HCT116 (cell line): ENCODE measurements around the gene LRP1B. TPM values are rescaled to one million over a fixed set of nuclear protein-coding genes. Genes with fewer than 3 reads are reported as not detected.

Experiments
- ATAC-seq: fragments of 200-7000 bp; cut with Tn5 transposase; 2 replicates; pipeline ENCODE4 v1.9.1; 2020; ENCODE audit warnings: mild to moderate bottlenecking, moderate library complexity
- BruUV-seq: library from RNA; stranded (reverse); fragments of 400-500 nt; replicated peaks from 2 replicates; lab custom pipeline; 2021; lab: Mats Ljungman, UMichigan
- CTCF ChIA-PET: fragments of 300-600 bp; sonication (Branson Sonifier 250); formaldehyde crosslinking; loops from one replicate; lab custom pipeline; 2021; ENCODE audit warnings: antibody characterized with exemption; lab: Charles Lee
- POLR2A ChIA-PET: fragments of 300-600, 350-600 bp; sonication (Branson Sonifier 250); formaldehyde crosslinking; loops from one replicate; lab custom pipeline; 2021; ENCODE audit warnings: antibody characterized with exemption; lab: Charles Lee
- RAD21 ChIA-PET, 2 experiments: fragments of 300-600 bp; sonication (Branson Sonifier 250); formaldehyde crosslinking; loops; one replicate each; lab custom pipeline; 2023; ENCODE audit warnings: low total read pairs in 2 of 2; ENCODE audit not compliant: uncharacterized antibody in 2 of 2, unreplicated experiment in 2 of 2, low non-redundant PET in 1 of 2; lab: Charles Lee
- DNase-seq: peaks from one replicate; pipeline ENCODE4 v3.0.0-alpha.2; 2010; ENCODE audit warnings: low read depth, low spot score
- H2AFZ ChIP-seq: fragments of 200-600 bp; shearing (Covaris generic), sonication (generic); 2 replicates; pipeline ENCODE4 v1.6.1; 2017; ENCODE audit warnings: low read depth, mixed run types, mixed read lengths, antibody characterized with exemption, low read length; ENCODE audit not compliant: poor library complexity, severe bottlenecking
- H3K27ac ChIP-seq: 2 replicates; pipeline ENCODE4 v1.5.1; 2012; ENCODE audit warnings: low read depth, low read length
- H3K27me3 ChIP-seq: fragments of 200-600 bp; sonication (generic); 2 replicates; pipeline ENCODE4 v1.6.1; 2016; ENCODE audit warnings: mixed run types, low read length, mixed read lengths; ENCODE audit not compliant: insufficient read depth
- H3K36me3 ChIP-seq, 2 experiments: fragments of 200-500 bp in 1 of 2; fragments of 200-600 bp in 1 of 2; sonication (Bioruptor generic) in 1 of 2; sonication (generic) in 1 of 2; 2 replicates each; pipeline versions ENCODE4 v1.5.1 to v1.6.1; 2014 to 2016; ENCODE audit warnings: low read length in 2 of 2, inconsistent platforms in 1 of 2, mixed read lengths in 1 of 2, mixed run types in 1 of 2; ENCODE audit not compliant: insufficient read depth in 2 of 2, control insufficient read depth in 1 of 2
- H3K4me1 ChIP-seq, 2 experiments: fragments of 200-600 bp in 1 of 2; sonication (generic) in 1 of 2; 2 replicates each; pipeline versions ENCODE4 v1.5.1 to v1.6.1; 2012 to 2017; ENCODE audit warnings: low read length in 2 of 2, inconsistent platforms in 1 of 2, mild to moderate bottlenecking in 1 of 2, mixed read lengths in 1 of 2, mixed run types in 1 of 2, moderate library complexity in 1 of 2; ENCODE audit not compliant: insufficient read depth in 2 of 2, control insufficient read depth in 1 of 2
- H3K4me2 ChIP-seq: fragments of 200-600 bp; sonication (generic); 2 replicates; pipeline ENCODE4 v1.6.1; 2017; ENCODE audit warnings: mixed run types, low read length, mixed read lengths
- H3K4me3 ChIP-seq, 2 experiments: fragments of 200-600 bp in 1 of 2; sonication (generic) in 1 of 2; replicated peaks in 1 of 2; 2 replicates each; pipeline ENCODE4 v1.5.1; 2011 to 2016; ENCODE audit warnings: low read length in 2 of 2, control low read depth in 1 of 2, low read depth in 1 of 2, mild to moderate bottlenecking in 1 of 2, mixed read lengths in 1 of 2, mixed run types in 1 of 2
- H3K79me2 ChIP-seq: fragments of 200-600 bp; sonication (generic); 2 replicates; pipeline ENCODE4 v1.6.1; 2017; ENCODE audit warnings: mild to moderate bottlenecking, mixed run types, low read length, moderate library complexity, mixed read lengths; ENCODE audit not compliant: insufficient read depth
- H3K9ac ChIP-seq: fragments of 200-600 bp; sonication (generic); 2 replicates; pipeline ENCODE4 v1.6.1; 2016; ENCODE audit warnings: low read length, mixed read lengths
- H3K9me2 ChIP-seq: fragments of 200-600 bp; sonication (generic), shearing (Covaris generic); 2 replicates; pipeline ENCODE4 v1.6.1; 2017; ENCODE audit warnings: mixed run types, mild to moderate bottlenecking, moderate library complexity; ENCODE audit not compliant: insufficient read depth
- H3K9me3 ChIP-seq, 2 experiments: fragments of 200-500 bp in 1 of 2; fragments of 200-600 bp in 1 of 2; sonication (Bioruptor generic) in 1 of 2; sonication (generic) in 1 of 2; 2 replicates each; pipeline ENCODE4 v1.6.1; 2014 to 2017; ENCODE audit warnings: low read length in 2 of 2, mixed read lengths in 2 of 2, inconsistent platforms in 1 of 2, low read depth in 1 of 2, mild to moderate bottlenecking in 1 of 2, mixed run types in 1 of 2, moderate library complexity in 1 of 2; ENCODE audit not compliant: control insufficient read depth in 1 of 2, insufficient read depth in 1 of 2
- H4K20me1 ChIP-seq: fragments of 200-600 bp; sonication (generic), shearing (Covaris generic); 2 replicates; pipeline ENCODE4 v1.6.1; 2017; ENCODE audit warnings: mixed run types, mild to moderate bottlenecking, moderate library complexity; ENCODE audit not compliant: insufficient read depth
- ATF3 ChIP-seq: IDR thresholded peaks from 2 replicates; pipeline ENCODE4 v1.6.1; 2012
- CBX3 ChIP-seq: IDR thresholded peaks from 2 replicates; pipeline ENCODE4 v1.6.1; 2012; ENCODE audit warnings: low read depth
- CEBPB ChIP-seq: IDR thresholded peaks from 2 replicates; pipeline ENCODE4 v1.6.1; 2012; ENCODE audit warnings: low read depth
- CTCF ChIP-seq, 3 experiments: fragments of 200-600 bp in 1 of 3; sonication (generic) in 1 of 3; IDR thresholded peaks in 2 of 3; conservative IDR thresholded peaks in 1 of 3; 2 replicates each; pipeline ENCODE4 v1.5.1; 2012 to 2017; ENCODE audit warnings: low read depth in 2 of 3, low read length in 2 of 3, antibody characterized with exemption in 1 of 3, borderline replicate concordance in 1 of 3, control low read depth in 1 of 3, mild to moderate bottlenecking in 1 of 3, mixed read lengths in 1 of 3, mixed run types in 1 of 3, moderate library complexity in 1 of 3; ENCODE audit not compliant: insufficient read depth in 1 of 3
- EGR1 ChIP-seq: IDR thresholded peaks from 2 replicates; pipeline ENCODE4 v1.6.1; 2012; ENCODE audit warnings: low read depth
- ELF1 ChIP-seq: IDR thresholded peaks from 2 replicates; pipeline ENCODE4 v1.6.1; 2012; ENCODE audit warnings: low read depth, borderline replicate concordance
- EZH2 ChIP-seq: fragments of 200-600 bp; sonication (generic); IDR thresholded peaks from 2 replicates; pipeline ENCODE4 v1.6.1; 2017; ENCODE audit warnings: antibody characterized with exemption, mixed run types
- EZH2phosphoT487 ChIP-seq: fragments of 200-600 bp; IDR thresholded peaks from 2 replicates; pipeline ENCODE4 v1.6.1; 2018; ENCODE audit warnings: antibody characterized with exemption, borderline replicate concordance
- FOSL1 ChIP-seq: IDR thresholded peaks from 2 replicates; pipeline ENCODE4 v1.6.1; 2012; ENCODE audit warnings: low read depth
- MAX ChIP-seq: IDR thresholded peaks from 2 replicates; pipeline ENCODE4 v1.6.1; 2012
- RAD21 ChIP-seq: IDR thresholded peaks from 2 replicates; pipeline ENCODE4 v1.6.1; 2012; ENCODE audit warnings: low read depth, mild to moderate bottlenecking
- ZFX ChIP-seq: fragments of 450-650 bp; IDR thresholded peaks from 2 replicates; pipeline ENCODE4 v1.6.1; 2017
- ZNF274 ChIP-seq: fragments of 200-500 bp; sonication (Bioruptor generic); IDR thresholded peaks from 2 replicates; pipeline ENCODE4 v1.6.1; 2014; ENCODE audit warnings: mild to moderate bottlenecking, low read depth, low read length, inconsistent platforms
- intact Hi-C: fragments of 100-400 bp; cut with micrococcal nuclease; formaldehyde crosslinking; loops from 2 replicates; pipeline ENCODE4 v1.10.0; 2022
- total RNA-seq: library from RNA; stranded (reverse); gene quantifications from one replicate; pipeline ENCODE4 v1.2.1, GENCODE V29; 2021; ENCODE audit not compliant: unreplicated experiment
- TF ChIP-seq, protein P1 (sequence below): IDR thresholded peaks from 2 replicates; pipeline ENCODE4 v1.6.1; 2012; ENCODE audit warnings: low read depth

LRP1B gene
- total RNA-seq, 1 experiment from 2014 or later, result 0.34 TPM

DNA sequence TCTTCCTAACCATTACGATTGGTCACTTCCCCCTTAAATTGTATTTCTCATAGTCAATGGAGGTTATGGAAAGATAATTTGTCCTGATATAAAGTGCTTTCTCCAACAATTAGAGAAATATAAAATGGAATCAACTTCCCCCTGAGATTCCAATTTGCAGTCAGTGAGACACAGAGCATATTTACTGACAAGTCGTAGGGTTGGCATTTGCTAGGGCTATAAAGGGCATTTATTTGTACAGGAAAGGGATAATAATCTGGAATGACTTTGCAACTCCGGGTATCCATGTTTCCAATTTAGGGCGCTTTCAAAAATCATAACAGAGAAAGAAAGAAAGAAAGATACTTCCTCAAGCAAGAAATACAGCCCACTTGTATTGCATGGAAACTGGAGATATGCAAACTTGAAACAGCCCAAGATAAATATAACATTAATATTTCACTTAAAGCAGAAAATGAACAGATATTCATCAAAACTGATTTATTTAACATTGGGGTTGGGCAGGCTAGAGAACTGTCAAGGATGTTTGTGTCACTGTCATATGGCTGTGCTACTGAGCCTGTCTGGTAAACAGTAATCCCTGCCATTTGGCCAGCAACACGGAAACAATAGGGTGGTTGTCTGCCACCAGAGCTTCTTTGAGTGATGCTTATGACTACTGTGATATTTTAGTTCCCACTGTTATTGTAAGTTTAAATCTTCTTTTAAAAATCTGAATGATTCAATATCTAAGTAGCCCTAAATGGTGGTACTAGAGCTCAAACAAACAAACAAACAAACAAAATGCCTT is 621.8 kb downstream of the LRP1B start:
- H3K27ac ChIP-seq, result no peak overlapping the region
- no peak overlapping the region for H3K4me2 ChIP-seq
- no peak for TF ChIP-seq ZFX
- TF ChIP-seq, all 23 proteins: peak for 0
- intact Hi-C loops, result no loop called here
- no peaks in the 10 kb centered on the region for H3K27me3 ChIP-seq
- DNase-seq (no peak), ATAC-seq (no peak)
- ChIA-PET CTCF (no interaction called here), POLR2A (no interaction called here), RAD21 (no interaction called here)
- no peaks in the 10 kb centered on the region for H3K79me2 ChIP-seq
- no peak overlapping the region for H3K9ac ChIP-seq
- no peaks in the 10 kb centered on the region for H3K36me3 ChIP-seq
- H3K4me3 ChIP-seq, result no peak overlapping the region
- H2AFZ ChIP-seq, result no peak overlapping the region
- H4K20me1 ChIP-seq, result no peaks in the 10 kb centered on the region
- H3K4me1 ChIP-seq, result no peaks in the 10 kb centered on the region
- no peaks in the 10 kb centered on the region for H3K9me2 ChIP-seq
- no TSS peak for BruUV-seq
- no peaks in the 10 kb centered on the region for H3K9me3 ChIP-seq

DNA sequence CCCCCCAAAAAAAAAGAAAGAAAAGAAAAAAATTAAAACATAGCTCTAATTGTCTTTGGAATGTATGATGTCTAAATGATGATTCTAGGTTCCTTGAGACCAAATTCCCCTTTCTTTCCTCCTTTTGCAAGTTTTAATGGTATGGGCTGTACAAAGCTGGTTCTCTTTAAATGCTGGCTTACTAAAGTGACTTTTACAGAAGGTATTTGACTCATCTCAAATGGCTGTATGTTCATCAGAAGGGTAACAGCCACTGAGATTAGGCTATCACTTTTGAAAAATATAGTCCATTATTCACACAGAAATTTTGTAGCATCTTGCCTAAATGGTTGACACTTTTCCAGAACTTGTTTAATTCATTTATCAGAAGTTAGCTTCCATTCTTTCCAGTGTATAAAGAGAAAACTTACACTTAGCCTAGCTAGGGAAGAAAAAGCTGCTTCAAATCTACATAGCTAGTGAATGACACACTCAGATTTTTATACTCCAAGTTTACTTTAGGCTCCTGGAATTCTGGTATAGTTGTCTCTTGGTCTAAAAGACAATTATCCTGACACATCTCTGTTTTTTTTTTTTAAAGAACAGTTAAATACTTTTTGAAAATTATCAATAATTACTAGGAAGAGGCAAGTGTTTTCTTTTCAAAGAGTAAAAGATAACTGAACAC is 622.6 kb downstream of the LRP1B start:
- H3K9me3 ChIP-seq, result no peaks in the 10 kb centered on the region
- ChIA-PET CTCF (no interaction called here), RAD21 (no interaction called here), POLR2A (no interaction called here)
- H4K20me1 ChIP-seq, result no peaks in the 10 kb centered on the region
- no peak overlapping the region for H3K9ac ChIP-seq
- H3K79me2 ChIP-seq, result no peaks in the 10 kb centered on the region
- H3K27ac ChIP-seq, result no peak overlapping the region
- no peaks in the 10 kb centered on the region for H3K4me1 ChIP-seq
- H2AFZ ChIP-seq, result no peak overlapping the region
- ATAC-seq, result no peak
- no TSS peak for BruUV-seq
- H3K9me2 ChIP-seq, result no peaks in the 10 kb centered on the region
- H3K36me3 ChIP-seq, result no peaks in the 10 kb centered on the region
- no peak for DNase-seq
- no peak overlapping the region for H3K4me3 ChIP-seq
- intact Hi-C loops, result no loop called here
- no peaks in the 10 kb centered on the region for H3K27me3 ChIP-seq
- no peak overlapping the region for H3K4me2 ChIP-seq
- TF ChIP-seq, protein P1, sequence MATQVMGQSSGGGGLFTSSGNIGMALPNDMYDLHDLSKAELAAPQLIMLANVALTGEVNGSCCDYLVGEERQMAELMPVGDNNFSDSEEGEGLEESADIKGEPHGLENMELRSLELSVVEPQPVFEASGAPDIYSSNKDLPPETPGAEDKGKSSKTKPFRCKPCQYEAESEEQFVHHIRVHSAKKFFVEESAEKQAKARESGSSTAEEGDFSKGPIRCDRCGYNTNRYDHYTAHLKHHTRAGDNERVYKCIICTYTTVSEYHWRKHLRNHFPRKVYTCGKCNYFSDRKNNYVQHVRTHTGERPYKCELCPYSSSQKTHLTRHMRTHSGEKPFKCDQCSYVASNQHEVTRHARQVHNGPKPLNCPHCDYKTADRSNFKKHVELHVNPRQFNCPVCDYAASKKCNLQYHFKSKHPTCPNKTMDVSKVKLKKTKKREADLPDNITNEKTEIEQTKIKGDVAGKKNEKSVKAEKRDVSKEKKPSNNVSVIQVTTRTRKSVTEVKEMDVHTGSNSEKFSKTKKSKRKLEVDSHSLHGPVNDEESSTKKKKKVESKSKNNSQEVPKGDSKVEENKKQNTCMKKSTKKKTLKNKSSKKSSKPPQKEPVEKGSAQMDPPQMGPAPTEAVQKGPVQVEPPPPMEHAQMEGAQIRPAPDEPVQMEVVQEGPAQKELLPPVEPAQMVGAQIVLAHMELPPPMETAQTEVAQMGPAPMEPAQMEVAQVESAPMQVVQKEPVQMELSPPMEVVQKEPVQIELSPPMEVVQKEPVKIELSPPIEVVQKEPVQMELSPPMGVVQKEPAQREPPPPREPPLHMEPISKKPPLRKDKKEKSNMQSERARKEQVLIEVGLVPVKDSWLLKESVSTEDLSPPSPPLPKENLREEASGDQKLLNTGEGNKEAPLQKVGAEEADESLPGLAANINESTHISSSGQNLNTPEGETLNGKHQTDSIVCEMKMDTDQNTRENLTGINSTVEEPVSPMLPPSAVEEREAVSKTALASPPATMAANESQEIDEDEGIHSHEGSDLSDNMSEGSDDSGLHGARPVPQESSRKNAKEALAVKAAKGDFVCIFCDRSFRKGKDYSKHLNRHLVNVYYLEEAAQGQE, result no peak
- TF ChIP-seq ZNF274 (no peak), CTCF (IDR thresholded peaks at IDR 0.05 in 2 of 3, conservative IDR thresholded peaks at IDR 0.05 in 1 of 3; ENCODE audit: borderline replicate concordance in 1 of 3, insufficient read depth in 1 of 3, low read depth in 2 of 3, low read length in 2 of 3) (no peak), MAX (no peak), CEBPB (no peak), ELF1 (no peak), EZH2phosphoT487 (no peak), FOSL1 (no peak), EGR1 (no peak), ATF3 (no peak), RAD21 (no peak), CBX3 (no peak), EZH2 (no peak)
